ENCODE results near the gene NAT10.

Gene NAT10

DNA sequence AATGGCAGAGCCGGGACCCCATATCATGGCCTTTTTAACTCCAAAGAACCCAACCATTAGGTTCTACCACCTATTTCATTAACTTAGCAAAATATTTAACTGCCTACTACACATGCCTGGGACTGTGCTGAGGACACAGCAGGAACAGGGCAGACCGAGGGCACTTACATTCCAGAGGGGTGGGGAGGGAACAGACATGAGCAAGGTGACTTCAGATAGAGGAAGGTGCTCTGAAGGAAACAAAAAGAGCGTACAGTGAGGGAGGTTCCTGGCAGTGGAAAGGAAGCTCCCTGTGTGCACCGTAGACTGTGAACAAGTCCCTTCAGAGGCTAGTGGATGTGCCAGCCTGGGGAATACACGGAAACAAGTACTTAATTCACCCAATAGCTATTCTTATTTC is 82.8 kb downstream of the NAT10 start:
- peak; percentile 18 for DNase-seq (ENCODE audit: low read depth, low spot score)

DNA sequence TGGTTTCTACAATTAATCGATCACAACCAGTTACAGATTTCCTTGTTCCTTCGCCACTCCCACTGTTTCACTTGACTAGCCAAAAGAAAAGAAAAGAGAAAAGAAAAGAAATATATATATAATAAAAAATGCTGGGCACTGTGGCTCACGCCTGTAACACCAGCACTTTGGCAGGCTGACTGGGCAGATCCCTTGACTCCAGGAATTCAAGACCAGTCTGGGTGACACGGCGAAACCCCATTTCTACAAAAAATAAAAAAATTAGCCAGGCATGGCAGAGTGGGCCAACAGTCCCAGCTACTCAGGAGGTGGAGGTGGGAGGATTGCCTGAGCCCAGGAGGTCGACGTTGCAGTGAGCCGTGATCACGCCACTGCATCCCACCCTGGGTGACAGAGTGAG is 83.8 kb downstream of the NAT10 start:
- no peak for DNase-seq (ENCODE audit: low read depth, low spot score)

DNA sequence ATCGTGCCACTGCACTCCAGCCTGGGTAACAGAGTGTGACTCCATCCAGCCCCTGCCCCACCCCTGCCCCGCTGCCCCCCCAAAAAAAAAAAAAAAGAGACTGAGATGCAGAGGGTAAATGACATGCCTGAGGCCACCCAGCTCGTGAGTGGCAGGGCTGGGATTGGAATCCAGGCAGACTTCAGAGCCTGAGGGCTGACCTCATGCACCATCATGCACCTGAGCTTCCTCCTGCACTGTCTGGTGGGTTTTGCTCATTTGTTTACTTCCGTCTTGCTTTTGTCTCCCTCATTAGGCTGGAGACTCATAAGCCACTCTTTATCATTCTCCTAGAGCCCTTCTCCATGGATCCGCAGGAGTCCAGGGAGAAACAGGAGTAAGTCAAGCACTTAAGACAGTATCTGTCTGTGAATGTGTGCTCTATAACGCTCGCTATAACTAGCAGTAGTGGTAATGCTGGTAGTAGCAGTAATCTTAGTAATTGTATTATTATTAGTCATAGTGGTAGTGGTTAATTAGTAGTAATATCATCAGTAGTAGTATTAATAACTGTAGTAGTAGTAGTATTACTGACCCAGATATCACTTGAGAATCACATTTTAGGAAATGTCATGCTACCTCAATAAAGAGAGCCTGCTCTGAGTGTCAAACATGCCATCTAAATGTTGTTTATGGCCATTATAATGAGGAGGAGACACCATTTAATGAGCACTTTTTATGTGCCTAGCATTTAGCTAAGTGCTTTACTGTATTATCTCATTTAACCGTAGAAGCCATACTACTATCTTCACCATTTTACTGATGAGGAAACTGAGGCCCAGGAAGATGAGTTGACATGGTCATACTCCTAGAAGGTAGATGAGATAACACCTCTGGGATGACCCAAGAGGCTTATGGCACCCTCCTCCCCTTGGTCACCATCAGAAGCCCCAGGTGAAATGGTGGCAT is 85.0 kb downstream of the NAT10 start:
- peak; percentile 79 for DNase-seq (ENCODE audit: low read depth, low spot score)

DNA sequence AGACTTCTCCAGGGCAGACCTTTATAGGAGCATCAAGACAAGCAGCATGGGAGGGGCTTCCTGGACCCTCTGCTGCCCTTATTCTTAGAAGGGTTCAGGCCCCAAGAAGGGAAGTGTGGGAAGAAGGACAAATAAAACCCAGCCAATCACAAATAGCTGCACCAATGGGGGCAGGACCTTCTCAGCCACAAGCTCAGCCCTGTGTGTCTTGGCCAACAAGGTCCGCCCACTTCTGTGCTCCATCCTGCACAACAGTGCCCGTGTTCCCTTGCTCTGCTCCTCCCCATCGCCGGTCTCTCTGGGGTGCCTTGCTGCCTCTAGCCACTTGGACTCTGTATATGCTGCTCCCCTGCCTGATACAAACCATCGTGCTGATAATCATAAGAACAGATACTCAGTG is 86.1 kb downstream of the NAT10 start:
- DNase-seq (ENCODE audit: low read depth, low spot score), result no peak

DNA sequence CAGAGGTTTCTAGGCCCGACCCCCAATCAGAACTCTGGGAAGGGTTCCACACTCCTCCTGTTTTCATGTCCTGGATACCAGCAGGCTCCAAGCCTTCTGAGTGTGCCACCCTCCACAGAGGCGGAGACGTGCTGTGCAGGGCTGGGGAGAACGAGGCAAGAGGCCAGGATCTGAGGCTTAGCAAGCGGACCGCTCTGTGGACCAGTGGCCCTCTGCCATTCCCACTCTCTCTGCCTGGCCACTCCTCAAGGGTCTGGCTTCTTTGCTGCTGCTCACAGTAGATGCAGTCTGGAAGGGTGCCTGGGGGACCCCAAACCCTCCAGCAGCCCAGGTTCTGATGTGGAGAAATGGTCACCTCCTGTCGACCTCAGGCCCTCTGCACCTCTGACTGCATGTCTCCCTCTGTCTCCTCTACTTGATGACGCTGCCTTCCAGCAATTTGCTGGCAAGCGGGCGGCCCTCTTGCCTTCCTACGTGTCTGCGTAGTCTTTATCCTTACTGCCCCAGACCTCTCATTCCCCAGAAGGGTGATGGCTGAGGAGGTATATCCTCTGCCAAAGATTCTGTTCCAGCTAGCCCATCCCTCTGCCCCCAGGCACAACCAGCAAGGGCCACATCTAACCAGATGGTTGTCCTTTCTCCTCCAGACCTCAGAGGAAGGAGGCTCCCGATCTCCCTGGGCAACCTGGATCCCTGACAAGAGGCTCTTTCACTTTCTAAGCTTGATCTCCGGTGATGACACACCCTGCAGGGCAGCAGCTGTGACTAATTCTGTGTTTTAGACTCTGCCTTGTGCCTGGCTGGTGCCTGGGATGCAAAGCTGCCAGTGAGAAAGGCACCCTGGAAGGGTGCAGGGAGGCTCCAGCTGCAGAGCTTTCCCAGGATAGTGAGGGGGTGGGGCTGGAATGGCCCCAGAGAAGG is 87.3 kb downstream of the NAT10 start:
- DNase-seq (ENCODE audit: low read depth, low spot score), result peak; percentile 68

DNA sequence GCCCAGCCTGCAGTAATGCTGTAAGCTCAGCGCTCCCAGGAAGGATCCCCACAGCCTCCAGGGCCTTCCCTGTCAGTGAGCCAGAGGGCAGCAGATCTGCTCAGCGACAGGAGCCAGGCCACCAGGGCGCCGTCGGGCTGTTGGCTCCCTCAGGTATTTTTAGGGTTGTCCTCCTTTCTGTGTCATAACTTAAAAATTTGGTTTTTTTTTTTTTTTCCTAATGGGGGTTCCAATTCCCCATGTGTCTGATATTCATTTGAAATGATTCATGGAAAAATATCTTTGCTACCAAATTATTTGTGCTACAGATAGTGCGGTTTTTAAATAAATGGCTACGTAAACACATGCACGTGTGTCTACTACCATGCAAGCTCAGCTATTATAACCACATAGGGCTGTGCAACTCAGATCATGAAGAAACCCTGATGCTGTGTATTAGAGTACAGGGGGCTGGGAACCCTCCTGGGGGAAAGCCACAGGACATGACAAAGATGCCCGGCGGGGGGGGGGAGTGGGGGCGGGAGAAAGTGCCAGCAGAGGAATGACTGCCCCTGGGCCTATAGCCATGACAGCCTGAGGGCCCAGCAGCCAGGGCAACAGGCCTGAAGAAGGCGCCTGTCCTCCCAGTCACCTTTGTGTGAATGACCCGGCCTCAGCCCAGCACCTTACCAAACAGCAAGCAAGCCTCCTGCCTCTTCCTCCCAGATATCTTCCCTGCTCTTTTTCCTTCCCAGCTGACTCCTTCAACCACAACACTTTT is 89.3 kb downstream of the NAT10 start:
- DNase-seq (ENCODE audit: low read depth, low spot score), result peak; percentile 56
